ENCODE results near the gene KCNT2.

KCNT2 gene

GRCh38 chr1:196611873-196612272 is 3.6 kb upstream of the KCNT2 start:
- no peak overlapping the region for H3K4me3 ChIP-seq (ENCODE audit: low read depth, low read length)
- TF ChIP-seq CTCF (IDR thresholded peaks at IDR 0.05; ENCODE audit: low read depth, low read length): no peak

GRCh38 chr1:196609370-196609737 is 1.1 kb upstream of the KCNT2 start:
- H3K4me3 ChIP-seq (ENCODE audit: low read depth, low read length): peak overlapping the region; percentile 60
- no peak for TF ChIP-seq CTCF (IDR thresholded peaks at IDR 0.05; ENCODE audit: low read depth, low read length)

- H3K4me3 ChIP-seq (ENCODE audit: low read depth, low read length): peak overlapping the region; percentile 60
- no peak for TF ChIP-seq CTCF (IDR thresholded peaks at IDR 0.05; ENCODE audit: low read depth, low read length)
These were observed 259 bp downstream of the KCNT2 start for GRCh38 chr1:196607981-196608380.

- H3K4me3 ChIP-seq (ENCODE audit: low read depth, low read length): no peak overlapping the region
- no peak for TF ChIP-seq CTCF (IDR thresholded peaks at IDR 0.05; ENCODE audit: low read depth, low read length)
These were observed 4.6 kb downstream of the KCNT2 start for GRCh38 chr1:196603651-196604050.

GRCh38 chr1:196598942-196599748 is 9.1 kb downstream of the KCNT2 start:
- TF ChIP-seq CTCF (IDR thresholded peaks at IDR 0.05; ENCODE audit: low read depth, low read length): no peak
- no peak overlapping the region for H3K4me3 ChIP-seq (ENCODE audit: low read depth, low read length)

- H3K4me3 ChIP-seq (ENCODE audit: low read depth, low read length): no peak overlapping the region
- no peak for TF ChIP-seq CTCF (IDR thresholded peaks at IDR 0.05; ENCODE audit: low read depth, low read length)
These were observed 13.5 kb downstream of the KCNT2 start for GRCh38 chr1:196594700-196595099.

- TF ChIP-seq CTCF (IDR thresholded peaks at IDR 0.05; ENCODE audit: low read depth, low read length): no peak
- H3K4me3 ChIP-seq (ENCODE audit: low read depth, low read length): no peak overlapping the region
These were observed 14.3 kb downstream of the KCNT2 start for GRCh38 chr1:196593955-196594354.
